Vagina (tissue), 2 donors: ENCODE results near the gene DCTN5. TPM values are rescaled to one million over a fixed set of nuclear protein-coding genes. Genes with fewer than 3 reads are reported as not detected.
A peak's percentile ranks its signal among the peaks of the same experiment; 100 is the strongest.

ENCODE experiments used
- DNase-seq, 2 donors: peaks; one replicate each; pipeline ENCODE4 v3.0.0-alpha.2; 2017; ENCODE audit errors: extremely low spot score in 2 of 2
- H3K27ac ChIP-seq: fragments of 200-600 bp; sonication (generic); one replicate; pipeline ENCODE4 v1.5.1; 2019
- H3K27me3 ChIP-seq: fragments of 200-600 bp; sonication (generic); one replicate; pipeline ENCODE4 v1.5.1; 2019
- H3K36me3 ChIP-seq, 2 donors: fragments of 200-600 bp; sonication (generic); one replicate each; pipeline ENCODE4 v1.5.1; 2017 to 2019
- H3K4me1 ChIP-seq: fragments of 200-600 bp; sonication (generic); one replicate; pipeline ENCODE4 v1.5.1; 2019
- H3K4me3 ChIP-seq, 2 donors: fragments of 200-600 bp; sonication (generic); 1 replicate in 1 of 2; 2 replicates in 1 of 2; pipeline ENCODE4 v1.5.1; 2016 to 2019
- H3K9me3 ChIP-seq: fragments of 200-600 bp; sonication (generic); one replicate; pipeline ENCODE4 v1.5.1; 2019
- POLR2A ChIP-seq, 2 donors: fragments of 450-650 bp; IDR thresholded peaks; one replicate each; pipeline ENCODE4 v1.6.1; 2017; ENCODE audit warnings: antibody characterized with exemption in 2 of 2, mild to moderate bottlenecking in 2 of 2, moderate library complexity in 2 of 2
- POLR2AphosphoS5 ChIP-seq, 2 donors: sonication (generic); formaldehyde crosslinking; IDR thresholded peaks; one replicate each; pipeline ENCODE4 v1.9.0; 2017; ENCODE audit warnings: antibody characterized with exemption in 2 of 2, mild to moderate bottlenecking in 2 of 2, low read depth in 1 of 2; ENCODE audit not compliant: insufficient read depth in 1 of 2
- intact Hi-C: fragments of 100-400 bp; cut with DNase I; formaldehyde crosslinking; loops from one replicate; pipeline ENCODE4 v1.15.1; 2023
- total RNA-seq: library from RNA; depleted of rRNA; stranded (reverse); fragments of >200 nt; gene quantifications from one replicate; pipeline ENCODE4 v1.2.3, GENCODE V29; 2016
- TF ChIP-seq, protein P1 (sequence below), 3 experiments: fragments of 450-650 bp in 2 of 3; fragments of 200-600 bp in 1 of 3; sonication (generic) in 1 of 3; IDR thresholded peaks; one replicate each; pipeline ENCODE4 v1.5.1; 2017 to 2019; ENCODE audit warnings: antibody characterized with exemption in 3 of 3, mild to moderate bottlenecking in 2 of 3, moderate library complexity in 2 of 3

DCTN5 gene
- total RNA-seq, 1 donor from 2014 or later = 23.6 TPM

- TF ChIP-seq, protein P1, sequence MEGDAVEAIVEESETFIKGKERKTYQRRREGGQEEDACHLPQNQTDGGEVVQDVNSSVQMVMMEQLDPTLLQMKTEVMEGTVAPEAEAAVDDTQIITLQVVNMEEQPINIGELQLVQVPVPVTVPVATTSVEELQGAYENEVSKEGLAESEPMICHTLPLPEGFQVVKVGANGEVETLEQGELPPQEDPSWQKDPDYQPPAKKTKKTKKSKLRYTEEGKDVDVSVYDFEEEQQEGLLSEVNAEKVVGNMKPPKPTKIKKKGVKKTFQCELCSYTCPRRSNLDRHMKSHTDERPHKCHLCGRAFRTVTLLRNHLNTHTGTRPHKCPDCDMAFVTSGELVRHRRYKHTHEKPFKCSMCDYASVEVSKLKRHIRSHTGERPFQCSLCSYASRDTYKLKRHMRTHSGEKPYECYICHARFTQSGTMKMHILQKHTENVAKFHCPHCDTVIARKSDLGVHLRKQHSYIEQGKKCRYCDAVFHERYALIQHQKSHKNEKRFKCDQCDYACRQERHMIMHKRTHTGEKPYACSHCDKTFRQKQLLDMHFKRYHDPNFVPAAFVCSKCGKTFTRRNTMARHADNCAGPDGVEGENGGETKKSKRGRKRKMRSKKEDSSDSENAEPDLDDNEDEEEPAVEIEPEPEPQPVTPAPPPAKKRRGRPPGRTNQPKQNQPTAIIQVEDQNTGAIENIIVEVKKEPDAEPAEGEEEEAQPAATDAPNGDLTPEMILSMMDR (IDR thresholded peaks at IDR 0.05) = no peak
- no peak for TF ChIP-seq POLR2AphosphoS5 (IDR thresholded peaks at IDR 0.05; ENCODE audit: insufficient read depth in 1 of 2, low read depth in 1 of 2)
- TF ChIP-seq POLR2A (IDR thresholded peaks at IDR 0.05) = no peak
- Histone ChIP-seq H3K4me3 (no peak overlapping the region), H3K36me3 (peaks cover 0 to 52% of the 10 kb centered on the region in 2 donors), H3K27me3 (no peaks in the 10 kb centered on the region), H3K4me1 (peaks cover 5% of the 10 kb centered on the region), H3K9me3 (no peaks in the 10 kb centered on the region), H3K27ac (no peak overlapping the region)
- intact Hi-C loops = no loop called here
- DNase-seq = no peak
Observed at GRCh38 chr16:23634461-23635036, 6.7 kb upstream of the DCTN5 start.

- Histone ChIP-seq H3K4me3 (no peak overlapping the region), H3K36me3 (peaks cover 0 to 44% of the 10 kb centered on the region in 2 donors), H3K27ac (no peak overlapping the region), H3K9me3 (no peaks in the 10 kb centered on the region), H3K27me3 (no peaks in the 10 kb centered on the region), H3K4me1 (peaks cover 12% of the 10 kb centered on the region)
- intact Hi-C loops = no loop called here
- TF ChIP-seq, protein P1 (IDR thresholded peaks at IDR 0.05) = no peak
- no peak for TF ChIP-seq POLR2AphosphoS5 (IDR thresholded peaks at IDR 0.05; ENCODE audit: insufficient read depth in 1 of 2, low read depth in 1 of 2)
- no peak for TF ChIP-seq POLR2A (IDR thresholded peaks at IDR 0.05)
- DNase-seq = no peak
Observed at GRCh38 chr16:23635958-23636357, 5.3 kb upstream of the DCTN5 start.

DNA sequence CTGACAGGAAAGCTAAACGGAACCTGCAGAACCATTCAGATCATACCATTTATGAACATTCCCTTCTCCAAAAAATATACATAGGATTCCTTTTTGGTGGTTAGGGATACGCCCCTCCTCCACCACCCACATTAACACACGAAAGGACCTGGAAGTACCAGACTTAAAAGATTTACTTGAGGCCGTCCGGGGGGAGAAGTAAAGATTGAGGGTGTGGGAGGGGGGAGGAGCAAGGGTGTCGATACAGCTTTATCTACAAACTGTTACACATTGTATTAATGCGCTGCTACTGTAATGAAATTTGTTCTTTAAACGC lies 693 bp upstream of the DCTN5 start:
- peaks cover 28% of the 10 kb centered on the region for H3K4me1 ChIP-seq
- no peaks in the 10 kb centered on the region for H3K9me3 ChIP-seq
- H3K27ac ChIP-seq = peak overlapping the region; percentile 84
- H3K27me3 ChIP-seq = no peaks in the 10 kb centered on the region
- peaks cover 0 to 38% of the 10 kb centered on the region in 2 donors for H3K36me3 ChIP-seq
- H3K4me3 ChIP-seq = peak overlapping the region; percentile 82 to 97
- intact Hi-C loops = no loop called here
- TF ChIP-seq, protein P1 (IDR thresholded peaks at IDR 0.05) = peak in 1 of 3 experiments; percentile 4
- no peak for TF ChIP-seq POLR2AphosphoS5 (IDR thresholded peaks at IDR 0.05; ENCODE audit: insufficient read depth in 1 of 2, low read depth in 1 of 2)
- no peak for DNase-seq

- no peaks in the 10 kb centered on the region for H3K9me3 ChIP-seq
- H3K36me3 ChIP-seq = peaks cover 0 to 33% of the 10 kb centered on the region in 2 donors
- intact Hi-C loops = no loop called here
- TF ChIP-seq, protein P1 (IDR thresholded peaks at IDR 0.05) = no peak
- no peaks in the 10 kb centered on the region for H3K27me3 ChIP-seq
- peaks cover 28% of the 10 kb centered on the region for H3K4me1 ChIP-seq
- DNase-seq = no peak
- peak overlapping the region; percentile 84 for H3K27ac ChIP-seq
- peak overlapping the region; percentile 82 to 97 for H3K4me3 ChIP-seq
Observed at GRCh38 chr16:23642246-23642774, 1.0 kb downstream of the DCTN5 start.

DNA sequence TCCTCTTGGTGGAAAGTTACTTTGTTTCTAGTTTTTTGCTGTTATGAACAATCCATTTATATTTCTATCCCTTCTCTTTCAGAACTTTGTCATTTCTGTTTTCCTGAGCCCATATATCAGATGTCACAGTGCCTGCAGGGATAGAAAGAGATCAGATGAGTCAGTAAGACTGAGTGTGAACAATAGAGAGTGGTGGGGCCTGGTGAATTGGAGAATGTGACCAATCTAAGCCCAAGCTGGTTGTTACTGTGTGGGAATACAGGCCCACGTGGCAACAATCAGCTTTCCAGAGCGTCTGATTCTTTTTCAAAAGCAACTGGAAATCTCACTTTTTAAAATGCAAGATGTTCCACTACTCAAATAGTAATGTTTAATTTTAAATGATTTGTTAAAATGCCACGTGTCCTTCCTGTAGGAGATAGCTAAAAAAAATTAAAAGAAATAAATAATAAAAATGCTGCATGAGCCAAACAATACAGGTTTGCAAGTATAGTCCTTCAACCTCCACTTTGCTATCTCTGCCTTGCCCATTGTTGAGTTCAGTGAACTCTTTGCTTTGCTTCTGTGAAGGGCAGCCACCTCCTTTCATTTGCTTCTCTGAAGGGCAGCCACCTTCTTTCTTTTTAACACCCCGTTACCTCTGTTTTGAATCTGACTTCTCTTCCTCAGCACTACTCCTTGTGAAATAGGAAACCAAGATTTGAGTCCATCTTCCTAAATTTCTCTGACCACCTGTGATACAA lies 9.6 kb downstream of the DCTN5 start:
- H3K4me1 ChIP-seq = no peaks in the 10 kb centered on the region
- no peak overlapping the region for H3K4me3 ChIP-seq
- H3K9me3 ChIP-seq = no peaks in the 10 kb centered on the region
- H3K36me3 ChIP-seq = peaks cover 0 to 23% of the 10 kb centered on the region in 2 donors
- H3K27ac ChIP-seq = no peak overlapping the region
- H3K27me3 ChIP-seq = no peaks in the 10 kb centered on the region
- intact Hi-C loops = no loop called here
- no peak for DNase-seq
- no peak for TF ChIP-seq POLR2AphosphoS5 (IDR thresholded peaks at IDR 0.05; ENCODE audit: insufficient read depth in 1 of 2, low read depth in 1 of 2)
- no peak for TF ChIP-seq POLR2A (IDR thresholded peaks at IDR 0.05)
- TF ChIP-seq, protein P1 (IDR thresholded peaks at IDR 0.05) = no peak
